ENCODE measurements around the gene WRNIP1. TPM values are rescaled to one million over a fixed set of nuclear protein-coding genes. Genes with fewer than 3 reads are reported as not detected.

The WRNIP1 gene
- total and polyA plus RNA-seq, 9 of the 15 experiments (the other 6 are each of a cell fraction or from before 2014, with no cell fraction given): 13.2 to 63.6 (median 48.6) TPM

- TF ChIP-seq RBM25 (IDR thresholded peaks at IDR 0.05; ENCODE audit: low read depth, low read length, severe bottlenecking) (no peak), ZNF398 (CRISPR knock-in tag; IDR thresholded peaks at IDR 0.05) (no peak)
These were observed 9.0 kb upstream of the WRNIP1 start (continued) for GRCh38 chr6:2756241-2756640.

- H3K36me3 ChIP-seq (ENCODE audit: control insufficient read depth, insufficient read depth, low read length): no peaks in the 10 kb centered on the region
- ChIA-PET CTCF (ENCODE audit: low intra/inter-chr PET ratio) (no interaction called here), POLR2A (interaction anchor here (0.6 to 2.2 kb wide), 6 partner anchors 9 to 534 kb away, joined by 3 to 8 read pairs (median 4); no protein-coding TSS in a partner anchor)
- no peaks in the 10 kb centered on the region for H3K9me3 ChIP-seq (replicated peaks; ENCODE audit: control insufficient read depth, insufficient read depth, low read depth, low read length)
- WGBS (ENCODE audit: insufficient coverage, low coverage, missing lambda C conversion rate): 66% methylated on average over 3 of the region's 3 CpGs
- no peaks in the 10 kb centered on the region for H3K9me1 ChIP-seq (ENCODE audit: control insufficient read depth, insufficient read depth, low read length)
- no peak overlapping the region for H3K27ac ChIP-seq (ENCODE audit: extremely low read depth, low read depth, low read length)
- TF ChIP-seq C11orf30 (IDR thresholded peaks at IDR 0.05; ENCODE audit: low read depth): peak; percentile 49; the same call in 1 of the 2 replicates
- 0 out of 2 replicates have a peak, but pooled peaks have one; percentile 23 for TF ChIP-seq NFE2 (IDR thresholded peaks at IDR 0.05; ENCODE audit: low read depth)
- no peak for TF ChIP-seq CTBP1 (IDR thresholded peaks at IDR 0.05; ENCODE audit: borderline replicate concordance)
- TF ChIP-seq ZBTB7A (IDR thresholded peaks at IDR 0.05; ENCODE audit: borderline replicate concordance, control insufficient read depth, low read depth, low read length): no peak
- 0 out of 2 replicates have a peak, but pooled peaks have one; percentile 36 for TF ChIP-seq MAFG (tag; conservative IDR thresholded peaks at IDR 0.05)
- TF ChIP-seq CREB3L1 (IDR thresholded peaks at IDR 0.05; ENCODE audit: borderline replicate concordance, low read depth): no peak
- peak overlapping the region; percentile 56 for H2AFZ ChIP-seq (ENCODE audit: low read depth, low read length)
- H4K20me1 ChIP-seq (replicated peaks; ENCODE audit: control insufficient read depth, insufficient read depth, low read length): no peaks in the 10 kb centered on the region
- H3K4me3 ChIP-seq: no peak overlapping the region
- intact Hi-C loops (cut with micrococcal nuclease) (no loop called here), in situ Hi-C loops (cut with MboI) (no loop called here)
- no peak overlapping the region for H3K4me2 ChIP-seq (ENCODE audit: insufficient read depth, low read length)
- no peaks in the 10 kb centered on the region for H3K79me2 ChIP-seq (ENCODE audit: control insufficient read depth, insufficient read depth, low read length)
- BruUV-seq (replicated peaks): no TSS peak
- DNase-seq (ENCODE audit: extremely low read depth in 1 of 4, low spot score in 3 of 4): no peak
- no peak for FAIRE-seq
- no peak overlapping the region for H3K9ac ChIP-seq (ENCODE audit: insufficient read depth in 1 of 2, low read depth in 2 of 2, low read length in 2 of 2)
- H3K27me3 ChIP-seq (ENCODE audit: control insufficient read depth in 2 of 2, insufficient read depth in 2 of 2, low read length in 2 of 2): no peaks in the 10 kb centered on the region
- H3K4me1 ChIP-seq (replicated peaks in 1 of 2; ENCODE audit: control insufficient read depth in 2 of 2, insufficient read depth in 2 of 2, low read length in 2 of 2): peaks cover 8 to 22% of the 10 kb centered on the region in 2 experiments; a peak in 4 of 5 replicates
- ATAC-seq: no peak
These were observed 8.4 kb upstream of the WRNIP1 start for GRCh38 chr6:2756687-2757224.
